Activated naive CD8-positive, alpha-beta T cell (primary cell): ENCODE results near the gene TBC1D30.

Experiments used
- H3K27ac Mint-ChIP-seq: one replicate; pipeline ENCODE4 v1.8.0; 2021; ENCODE audit warnings: mixed read lengths
- H3K27me3 Mint-ChIP-seq: one replicate; pipeline ENCODE4 v1.8.0; 2021; ENCODE audit warnings: mixed read lengths
- H3K36me3 Mint-ChIP-seq: one replicate; pipeline ENCODE4 v1.8.0; 2021; ENCODE audit warnings: mixed read lengths
- H3K4me1 Mint-ChIP-seq: one replicate; pipeline ENCODE4 v1.8.0; 2021; ENCODE audit warnings: low read depth, mixed read lengths
- H3K4me3 Mint-ChIP-seq: one replicate; pipeline ENCODE4 v1.8.0; 2021; ENCODE audit warnings: mild to moderate bottlenecking, mixed read lengths
- H3K9me3 Mint-ChIP-seq: one replicate; pipeline ENCODE4 v1.8.0; 2021; ENCODE audit warnings: low read depth, mixed read lengths

Gene TBC1D30

GRCh38 chr12:64903479-64904152 is 79.2 kb downstream of the TBC1D30 start:
- Mint-ChIP-seq H3K4me1 (no peaks in the 10 kb centered on the region), H3K4me3 (no peak overlapping the region), H3K27me3 (peaks cover under 1% of the 10 kb centered on the region), H3K36me3 (no peaks in the 10 kb centered on the region), H3K27ac (no peak overlapping the region), H3K9me3 (no peaks in the 10 kb centered on the region)

GRCh38 chr12:64907097-64907496 is 82.7 kb downstream of the TBC1D30 start:
- Mint-ChIP-seq H3K4me1 (no peaks in the 10 kb centered on the region), H3K36me3 (no peaks in the 10 kb centered on the region)

GRCh38 chr12:64909124-64909523 is 84.7 kb downstream of the TBC1D30 start:
- Mint-ChIP-seq H3K4me1 (no peaks in the 10 kb centered on the region), H3K27ac (no peak overlapping the region), H3K27me3 (peaks cover 4% of the 10 kb centered on the region), H3K9me3 (no peaks in the 10 kb centered on the region), H3K4me3 (no peak overlapping the region), H3K36me3 (no peaks in the 10 kb centered on the region)

More at GRCh38 chr12:64907097-64907496, 82.7 kb downstream of the TBC1D30 start:
- Mint-ChIP-seq H3K27me3 (peaks cover 4% of the 10 kb centered on the region), H3K9me3 (no peaks in the 10 kb centered on the region), H3K27ac (no peak overlapping the region), H3K4me3 (no peak overlapping the region)

- H3K4me1 Mint-ChIP-seq = no peaks in the 10 kb centered on the region
- H3K27me3 Mint-ChIP-seq = peaks cover 4% of the 10 kb centered on the region
- H3K27ac Mint-ChIP-seq = no peak overlapping the region
Observed at GRCh38 chr12:64911081-64911480, 86.6 kb downstream of the TBC1D30 start.

GRCh38 chr12:64911912-64912311 is 87.5 kb downstream of the TBC1D30 start:
- H3K4me3 Mint-ChIP-seq = no peak overlapping the region
- no peaks in the 10 kb centered on the region for H3K36me3 Mint-ChIP-seq
- no peaks in the 10 kb centered on the region for H3K9me3 Mint-ChIP-seq
- peaks cover 4% of the 10 kb centered on the region for H3K27me3 Mint-ChIP-seq
- H3K4me1 Mint-ChIP-seq = no peaks in the 10 kb centered on the region
- no peak overlapping the region for H3K27ac Mint-ChIP-seq

More at GRCh38 chr12:64911081-64911480, 86.6 kb downstream of the TBC1D30 start:
- Mint-ChIP-seq H3K9me3 (no peaks in the 10 kb centered on the region), H3K4me3 (no peak overlapping the region), H3K36me3 (no peaks in the 10 kb centered on the region)

- Mint-ChIP-seq H3K27me3 (peaks cover 4% of the 10 kb centered on the region), H3K9me3 (no peaks in the 10 kb centered on the region), H3K36me3 (no peaks in the 10 kb centered on the region), H3K27ac (no peak overlapping the region), H3K4me1 (no peaks in the 10 kb centered on the region), H3K4me3 (no peak overlapping the region)
Observed at GRCh38 chr12:64912516-64913255, 88.2 kb downstream of the TBC1D30 start.

GRCh38 chr12:64915242-64915641 is 90.8 kb downstream of the TBC1D30 start:
- H3K27me3 Mint-ChIP-seq = peaks cover 14% of the 10 kb centered on the region
- H3K36me3 Mint-ChIP-seq = no peaks in the 10 kb centered on the region
- no peak overlapping the region for H3K4me3 Mint-ChIP-seq
- no peaks in the 10 kb centered on the region for H3K4me1 Mint-ChIP-seq
- no peak overlapping the region for H3K27ac Mint-ChIP-seq
- H3K9me3 Mint-ChIP-seq = no peaks in the 10 kb centered on the region

- Mint-ChIP-seq H3K4me1 (no peaks in the 10 kb centered on the region), H3K27ac (no peak overlapping the region), H3K36me3 (no peaks in the 10 kb centered on the region), H3K9me3 (no peaks in the 10 kb centered on the region), H3K27me3 (peaks cover 15% of the 10 kb centered on the region), H3K4me3 (no peak overlapping the region)
Observed at GRCh38 chr12:64916411-64917261, 92.2 kb downstream of the TBC1D30 start.

GRCh38 chr12:64918344-64918743 is 93.9 kb downstream of the TBC1D30 start:
- Mint-ChIP-seq H3K4me3 (no peak overlapping the region), H3K27me3 (peaks cover 15% of the 10 kb centered on the region), H3K36me3 (no peaks in the 10 kb centered on the region), H3K9me3 (no peaks in the 10 kb centered on the region), H3K4me1 (no peaks in the 10 kb centered on the region), H3K27ac (no peak overlapping the region)

- Mint-ChIP-seq H3K4me1 (no peaks in the 10 kb centered on the region), H3K27me3 (peaks cover 15% of the 10 kb centered on the region), H3K4me3 (no peak overlapping the region), H3K9me3 (no peaks in the 10 kb centered on the region), H3K36me3 (no peaks in the 10 kb centered on the region), H3K27ac (no peak overlapping the region)
Observed at GRCh38 chr12:64918801-64919200, 94.4 kb downstream of the TBC1D30 start.

- H3K27me3 Mint-ChIP-seq = peaks cover 20% of the 10 kb centered on the region
Observed at GRCh38 chr12:64922853-64923252, 98.4 kb downstream of the TBC1D30 start.

GRCh38 chr12:64923536-64923935 is 99.1 kb downstream of the TBC1D30 start:
- H3K4me1 Mint-ChIP-seq = no peaks in the 10 kb centered on the region

More at GRCh38 chr12:64922853-64923252, 98.4 kb downstream of the TBC1D30 start:
- Mint-ChIP-seq H3K4me3 (no peak overlapping the region), H3K36me3 (no peaks in the 10 kb centered on the region), H3K27ac (no peak overlapping the region), H3K9me3 (no peaks in the 10 kb centered on the region), H3K4me1 (no peaks in the 10 kb centered on the region)

More at GRCh38 chr12:64923536-64923935, 99.1 kb downstream of the TBC1D30 start:
- no peak overlapping the region for H3K27ac Mint-ChIP-seq
- H3K9me3 Mint-ChIP-seq = no peaks in the 10 kb centered on the region
- H3K36me3 Mint-ChIP-seq = no peaks in the 10 kb centered on the region
- H3K27me3 Mint-ChIP-seq = peaks cover 16% of the 10 kb centered on the region
- no peak overlapping the region for H3K4me3 Mint-ChIP-seq
